ENCODE measurements around the gene DAD1. TPM values are rescaled to one million over a fixed set of nuclear protein-coding genes. Genes with fewer than 3 reads are reported as not detected.

DAD1 gene
- total and polyA plus RNA-seq, 7 donors = 115 to 274 (median 160) TPM

GRCh38 chr14:22520796-22521195 is 68.2 kb downstream of the DAD1 start:
- no peaks in the 10 kb centered on the region for H3K36me3 ChIP-seq
- H3K27ac ChIP-seq = peak overlapping the region in 2 of 4 donors; percentile 4 to 33
- WGBS, 2 donors = 55 to 86% methylated on average over 5 of the region's 5 CpGs

GRCh38 chr14:22519877-22520685 is 68.9 kb downstream of the DAD1 start:
- Histone ChIP-seq H3K27me3 (no peaks in the 10 kb centered on the region), H3K27ac (peak overlapping the region in 1 of 4 donors; percentile 33), H3K36me3 (no peaks in the 10 kb centered on the region), H3K4me3 (no peak overlapping the region), H3K9me3 (no peaks in the 10 kb centered on the region), H3K4me1 (peaks cover 0 to 64% (median 42%) of the 10 kb centered on the region in 4 donors)
- no peak for DNase-seq
- WGBS, 2 donors = 54 to 85% methylated on average over 6 of the region's 6 CpGs
- intact Hi-C loops (cut with DNase I) = no loop called here
- TF ChIP-seq POLR2A (IDR thresholded peaks at IDR 0.05) = no peak
- no peak for TF ChIP-seq EP300 (IDR thresholded peaks at IDR 0.05)
- TF ChIP-seq CTCF (IDR thresholded peaks at IDR 0.05) = no peak
- TF ChIP-seq POLR2AphosphoS5 (IDR thresholded peaks at IDR 0.05) = no peak

More at GRCh38 chr14:22520796-22521195, 68.2 kb downstream of the DAD1 start:
- no peaks in the 10 kb centered on the region for H3K27me3 ChIP-seq
- DNase-seq = no peak
- no peaks in the 10 kb centered on the region for H3K9me3 ChIP-seq
- intact Hi-C loops (cut with DNase I) = no loop called here
- TF ChIP-seq CTCF (IDR thresholded peaks at IDR 0.05) (no peak), POLR2A (IDR thresholded peaks at IDR 0.05) (no peak)
- no peak overlapping the region for H3K4me3 ChIP-seq
- peaks cover 0 to 64% (median 34%) of the 10 kb centered on the region in 4 donors for H3K4me1 ChIP-seq

GRCh38 chr14:22518073-22518472 is 71.0 kb downstream of the DAD1 start:
- Histone ChIP-seq H3K36me3 (no peaks in the 10 kb centered on the region), H3K27ac (no peak overlapping the region), H3K27me3 (no peaks in the 10 kb centered on the region), H3K4me1 (peaks cover 0 to 71% (median 58%) of the 10 kb centered on the region in 4 donors), H3K9me3 (no peaks in the 10 kb centered on the region), H3K4me3 (no peak overlapping the region)
- TF ChIP-seq POLR2AphosphoS5 (IDR thresholded peaks at IDR 0.05) = no peak
- TF ChIP-seq CTCF (IDR thresholded peaks at IDR 0.05) = no peak
- no peak for TF ChIP-seq POLR2A (IDR thresholded peaks at IDR 0.05)
- no peak for TF ChIP-seq EP300 (IDR thresholded peaks at IDR 0.05)
- no peak for DNase-seq
- 64 to 71% methylated on average over 2 of the region's 2 CpGs for WGBS, 2 donors
- intact Hi-C loops (cut with DNase I) = no loop called here

- H3K9me3 ChIP-seq = no peaks in the 10 kb centered on the region
- H3K27me3 ChIP-seq = no peaks in the 10 kb centered on the region
- H3K27ac ChIP-seq = peak overlapping the region in 3 of 4 donors; percentile 7 to 77 (median 59)
- intact Hi-C loops (cut with DNase I) = no loop called here
- H3K4me1 ChIP-seq = peaks cover 0 to 78% (median 59%) of the 10 kb centered on the region in 4 donors
- DNase-seq = no peak
- 56 to 74% methylated on average over 7 of the region's 7 CpGs for WGBS, 2 donors
- H3K36me3 ChIP-seq = no peaks in the 10 kb centered on the region
- H3K4me3 ChIP-seq = no peak overlapping the region
- TF ChIP-seq EP300 (IDR thresholded peaks at IDR 0.05) = no peak
- no peak for TF ChIP-seq POLR2A (IDR thresholded peaks at IDR 0.05)
- TF ChIP-seq POLR2AphosphoS5 (IDR thresholded peaks at IDR 0.05) = no peak
- no peak for TF ChIP-seq CTCF (IDR thresholded peaks at IDR 0.05)
Observed at GRCh38 chr14:22517117-22517720, 71.8 kb downstream of the DAD1 start.

Measured in sigmoid colon (tissue), 7 donors.